ENCODE results near the gene GUCY1A1. TPM values are rescaled to one million over a fixed set of nuclear protein-coding genes. Genes with fewer than 3 reads are reported as not detected.
A peak's percentile ranks its signal among the peaks of the same experiment; 100 is the strongest.

The GUCY1A1 gene
- total and polyA plus RNA-seq, 4 experiments from 2014 or later, result not detected

GRCh38 chr4:155629956-155630355 lies 36.7 kb upstream of the GUCY1A1 start:
- CTCF ChIA-PET (ENCODE audit: partially characterized antibody), result no interaction called here
- Mint-ChIP-seq H3K4me1 (peaks cover 0 to 1% (median 0%) of the 10 kb centered on the region in 4 donors), H3K9me3 (peaks cover 0 to 2% (median 0%) of the 10 kb centered on the region in 8 donors), H3K36me3 (no peaks in the 10 kb centered on the region), H3K27ac (no peak overlapping the region), H3K4me3 (no peak overlapping the region), H3K27me3 (peaks cover 0 to 2% of the 10 kb centered on the region in 2 donors)
- Histone ChIP-seq H3K36me3 (ENCODE audit: insufficient read depth, low read length) (no peaks in the 10 kb centered on the region), H3K4me3 (ENCODE audit: low read length in 2 of 2) (no peak overlapping the region), H3K4me1 (ENCODE audit: insufficient read depth, low read length) (no peaks in the 10 kb centered on the region), H3K9me3 (ENCODE audit: control insufficient read depth in 1 of 2, low read length in 2 of 2) (no peaks in the 10 kb centered on the region), H3K27ac (ENCODE audit: low read depth, low read length) (no peak overlapping the region), H3K27me3 (ENCODE audit: insufficient read depth, low read length) (no peaks in the 10 kb centered on the region)
- intact Hi-C loops (cut with micrococcal nuclease), result no loop called here
- no peak for DNase-seq
- POLR2A ChIA-PET (ENCODE audit: partially characterized antibody), result no interaction called here

DNA sequence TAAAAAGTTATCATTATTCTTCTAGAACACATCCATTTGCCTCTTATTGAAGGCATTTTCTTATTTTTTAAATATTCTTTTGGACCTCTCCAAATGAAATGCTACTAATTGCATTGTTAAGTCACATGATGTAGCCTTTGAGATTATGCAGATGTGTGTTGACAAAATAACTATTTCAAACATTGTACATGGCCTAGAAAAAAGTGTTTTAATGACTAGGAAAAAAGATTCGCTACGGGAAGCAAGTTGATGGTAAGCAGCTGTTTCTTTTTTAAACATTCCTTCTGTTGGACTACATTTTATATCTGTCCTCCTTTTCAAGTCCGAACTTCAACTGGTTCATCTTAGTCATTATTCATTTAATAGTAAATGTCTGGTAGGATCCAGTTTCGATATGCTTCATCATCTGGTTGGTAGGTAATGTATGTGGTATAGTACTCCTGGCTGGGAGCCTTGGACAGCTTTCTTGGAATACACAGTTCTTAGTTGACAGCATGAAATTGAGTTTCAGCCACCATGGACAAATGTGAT lies 34.3 kb upstream of the GUCY1A1 start:
- H3K4me1 Mint-ChIP-seq, result peaks cover 0 to 1% (median 0%) of the 10 kb centered on the region in 4 donors

DNA sequence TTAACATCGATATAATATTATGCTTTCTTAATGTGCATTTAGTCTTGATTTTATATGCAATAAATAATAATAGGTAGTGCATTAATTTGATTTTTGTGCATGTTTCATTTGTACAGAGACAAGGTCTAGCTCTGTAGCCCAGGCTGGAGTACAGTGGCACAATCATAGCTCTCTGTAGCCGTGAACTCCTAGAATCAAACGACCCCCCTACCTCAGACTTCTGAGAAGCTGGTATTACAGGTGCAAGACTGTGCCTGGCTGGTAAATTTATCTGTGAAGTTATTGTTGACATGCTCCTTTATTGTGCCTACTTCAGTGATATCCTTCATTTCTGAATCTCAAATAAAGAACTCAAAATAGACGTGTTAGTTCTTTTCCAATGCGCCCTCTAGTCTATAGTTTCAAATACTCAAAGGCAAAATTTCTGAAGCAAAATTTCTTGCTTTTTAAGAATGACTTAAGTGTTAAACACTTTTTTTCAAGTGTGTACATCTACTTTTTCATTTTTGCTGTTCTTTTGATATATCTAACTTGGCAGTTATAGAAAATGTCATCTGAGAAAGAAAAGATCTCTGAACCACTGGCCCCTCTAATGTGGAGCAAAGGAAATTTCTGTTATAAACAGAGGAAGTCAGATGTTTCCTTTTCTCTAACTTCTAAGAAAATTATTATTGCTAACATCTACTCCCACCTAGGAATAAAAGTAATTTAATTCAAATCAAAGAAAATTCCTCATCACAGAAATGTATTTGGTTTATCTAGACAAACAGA lies 28.3 kb upstream of the GUCY1A1 start:
- no peaks in the 10 kb centered on the region for H3K4me1 ChIP-seq (ENCODE audit: insufficient read depth, low read length)
- H3K36me3 ChIP-seq (ENCODE audit: insufficient read depth, low read length), result no peaks in the 10 kb centered on the region
- Mint-ChIP-seq H3K9me3 (peaks cover 0 to 2% (median 0%) of the 10 kb centered on the region in 8 donors), H3K27ac (no peak overlapping the region), H3K36me3 (no peaks in the 10 kb centered on the region), H3K4me3 (no peak overlapping the region), H3K27me3 (peaks cover 2% of the 10 kb centered on the region in 2 donors), H3K4me1 (no peaks in the 10 kb centered on the region)
- no peaks in the 10 kb centered on the region for H3K27me3 ChIP-seq (ENCODE audit: insufficient read depth, low read length)
- POLR2A ChIA-PET (ENCODE audit: partially characterized antibody), result no interaction called here
- no peak overlapping the region for H3K4me3 ChIP-seq (ENCODE audit: low read length in 2 of 2)
- CTCF ChIA-PET (ENCODE audit: partially characterized antibody), result no interaction called here
- no peak for DNase-seq
- no peak overlapping the region for H3K27ac ChIP-seq (ENCODE audit: low read depth, low read length)
- H3K9me3 ChIP-seq (ENCODE audit: control insufficient read depth in 1 of 2, low read length in 2 of 2), result no peaks in the 10 kb centered on the region
- intact Hi-C loops (cut with micrococcal nuclease), result no loop called here

More for the DNA sequence above, 34.3 kb upstream of the GUCY1A1 start:
- CTCF ChIA-PET (ENCODE audit: partially characterized antibody), result no interaction called here
- Mint-ChIP-seq H3K4me3 (no peak overlapping the region), H3K27ac (no peak overlapping the region), H3K36me3 (no peaks in the 10 kb centered on the region), H3K9me3 (peaks cover 0 to 2% (median 0%) of the 10 kb centered on the region in 8 donors), H3K27me3 (peaks cover 0 to 2% of the 10 kb centered on the region in 2 donors)
- intact Hi-C loops (cut with micrococcal nuclease), result no loop called here
- H3K27ac ChIP-seq (ENCODE audit: low read depth, low read length), result no peak overlapping the region
- no peak for DNase-seq
- H3K27me3 ChIP-seq (ENCODE audit: insufficient read depth, low read length), result no peaks in the 10 kb centered on the region
- no peaks in the 10 kb centered on the region for H3K9me3 ChIP-seq (ENCODE audit: control insufficient read depth in 1 of 2, low read length in 2 of 2)
- no peaks in the 10 kb centered on the region for H3K36me3 ChIP-seq (ENCODE audit: insufficient read depth, low read length)
- H3K4me3 ChIP-seq (ENCODE audit: low read length in 2 of 2), result no peak overlapping the region
- no peaks in the 10 kb centered on the region for H3K4me1 ChIP-seq (ENCODE audit: insufficient read depth, low read length)
- POLR2A ChIA-PET (ENCODE audit: partially characterized antibody), result no interaction called here

GRCh38 chr4:155639704-155640523 lies 26.7 kb upstream of the GUCY1A1 start:
- no peak overlapping the region for H3K4me3 Mint-ChIP-seq
- ChIA-PET CTCF (ENCODE audit: partially characterized antibody) (no interaction called here), POLR2A (ENCODE audit: partially characterized antibody) (no interaction called here)
- H3K36me3 Mint-ChIP-seq, result no peaks in the 10 kb centered on the region
- H3K27ac Mint-ChIP-seq, result no peak overlapping the region
- H3K4me1 Mint-ChIP-seq, result no peaks in the 10 kb centered on the region
- Histone ChIP-seq H3K4me1 (ENCODE audit: insufficient read depth, low read length) (no peaks in the 10 kb centered on the region), H3K36me3 (ENCODE audit: insufficient read depth, low read length) (no peaks in the 10 kb centered on the region), H3K9me3 (ENCODE audit: control insufficient read depth in 1 of 2, low read length in 2 of 2) (no peaks in the 10 kb centered on the region), H3K27ac (ENCODE audit: low read depth, low read length) (no peak overlapping the region), H3K4me3 (ENCODE audit: low read length in 2 of 2) (no peak overlapping the region), H3K27me3 (ENCODE audit: insufficient read depth, low read length) (no peaks in the 10 kb centered on the region)
- intact Hi-C loops (cut with micrococcal nuclease), result no loop called here
- peak in 1 of 5 donors; percentile 8 for DNase-seq
- H3K27me3 Mint-ChIP-seq, result peaks cover 0 to 2% of the 10 kb centered on the region in 2 donors
- peaks cover 0 to 2% (median 0%) of the 10 kb centered on the region in 8 donors for H3K9me3 Mint-ChIP-seq

GRCh38 chr4:155640751-155641150 lies 25.9 kb upstream of the GUCY1A1 start:
- H3K36me3 Mint-ChIP-seq, result no peaks in the 10 kb centered on the region
- H3K27me3 Mint-ChIP-seq, result peaks cover 0 to 2% of the 10 kb centered on the region in 2 donors
- no peaks in the 10 kb centered on the region for H3K4me1 Mint-ChIP-seq
- Histone ChIP-seq H3K36me3 (ENCODE audit: insufficient read depth, low read length) (no peaks in the 10 kb centered on the region), H3K27ac (ENCODE audit: low read depth, low read length) (no peak overlapping the region), H3K4me1 (ENCODE audit: insufficient read depth, low read length) (no peaks in the 10 kb centered on the region), H3K27me3 (ENCODE audit: insufficient read depth, low read length) (no peaks in the 10 kb centered on the region), H3K9me3 (ENCODE audit: control insufficient read depth in 1 of 2, low read length in 2 of 2) (no peaks in the 10 kb centered on the region), H3K4me3 (ENCODE audit: low read length in 2 of 2) (no peak overlapping the region)
- ChIA-PET CTCF (ENCODE audit: partially characterized antibody) (no interaction called here), POLR2A (ENCODE audit: partially characterized antibody) (no interaction called here)
- intact Hi-C loops (cut with micrococcal nuclease), result no loop called here
- H3K27ac Mint-ChIP-seq, result no peak overlapping the region
- no peak for DNase-seq
- peaks cover 0 to 2% (median 0%) of the 10 kb centered on the region in 8 donors for H3K9me3 Mint-ChIP-seq
- no peak overlapping the region for H3K4me3 Mint-ChIP-seq

DNA sequence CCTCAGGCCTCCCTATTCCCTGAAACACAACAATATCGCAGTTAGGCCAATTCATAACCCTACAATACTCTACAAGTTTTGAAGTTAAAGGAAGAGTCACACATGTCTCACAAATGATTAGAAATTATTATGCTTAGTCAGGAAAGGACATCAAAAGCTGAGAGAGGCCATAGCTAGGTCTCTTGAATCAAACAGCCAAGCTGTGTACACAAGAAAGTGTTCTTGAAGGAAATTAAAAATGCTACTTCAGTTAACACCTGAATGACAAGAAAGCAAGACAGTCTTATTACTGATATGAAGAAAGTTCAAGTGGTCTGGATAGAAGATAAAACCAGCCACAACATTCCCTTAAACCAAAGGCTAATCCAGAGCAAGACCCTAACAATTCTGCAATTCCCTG lies 23.6 kb upstream of the GUCY1A1 start:
- no peaks in the 10 kb centered on the region for H3K36me3 Mint-ChIP-seq
- no peak for DNase-seq
- H3K9me3 Mint-ChIP-seq, result peaks cover 0 to 2% (median 0%) of the 10 kb centered on the region in 8 donors
- peaks cover 0 to 2% of the 10 kb centered on the region in 2 donors for H3K27me3 Mint-ChIP-seq
- H3K27ac Mint-ChIP-seq, result no peak overlapping the region
- Histone ChIP-seq H3K27me3 (ENCODE audit: insufficient read depth, low read length) (no peaks in the 10 kb centered on the region), H3K4me3 (ENCODE audit: low read length in 2 of 2) (no peak overlapping the region), H3K4me1 (ENCODE audit: insufficient read depth, low read length) (no peaks in the 10 kb centered on the region), H3K36me3 (ENCODE audit: insufficient read depth, low read length) (no peaks in the 10 kb centered on the region), H3K9me3 (ENCODE audit: control insufficient read depth in 1 of 2, low read length in 2 of 2) (no peaks in the 10 kb centered on the region), H3K27ac (ENCODE audit: low read depth, low read length) (no peak overlapping the region)
- intact Hi-C loops (cut with micrococcal nuclease), result no loop called here
- POLR2A ChIA-PET (ENCODE audit: partially characterized antibody), result no interaction called here
- no peaks in the 10 kb centered on the region for H3K4me1 Mint-ChIP-seq
- H3K4me3 Mint-ChIP-seq, result no peak overlapping the region
- CTCF ChIA-PET (ENCODE audit: partially characterized antibody), result no interaction called here

DNA sequence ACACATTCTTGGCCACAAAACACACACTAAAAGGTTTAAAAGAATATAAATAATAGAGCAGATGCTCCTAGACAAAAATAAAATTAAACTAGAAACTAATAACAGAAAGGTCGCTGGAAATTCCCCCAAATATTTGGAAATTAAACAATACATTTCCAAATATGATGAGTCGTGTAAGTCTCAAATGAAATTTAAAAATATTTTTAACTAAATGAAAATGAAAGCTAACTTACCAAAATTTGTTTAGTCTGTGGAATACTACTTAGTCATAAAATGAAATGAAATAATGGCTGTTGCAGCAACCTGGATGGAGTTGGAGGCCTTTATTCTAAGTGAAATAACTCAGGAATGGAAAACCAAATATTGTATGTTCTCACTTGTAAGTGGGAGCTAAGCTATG lies 20.6 kb upstream of the GUCY1A1 start:
- no peak overlapping the region for H3K27ac Mint-ChIP-seq

More for the DNA sequence above, 20.6 kb upstream of the GUCY1A1 start:
- H3K27ac ChIP-seq (ENCODE audit: low read depth, low read length), result no peak overlapping the region
- Mint-ChIP-seq H3K27me3 (no peaks in the 10 kb centered on the region), H3K36me3 (no peaks in the 10 kb centered on the region), H3K4me1 (no peaks in the 10 kb centered on the region), H3K4me3 (no peak overlapping the region), H3K9me3 (no peaks in the 10 kb centered on the region)
- no peak for DNase-seq
- CTCF ChIA-PET (ENCODE audit: partially characterized antibody), result no interaction called here
- no peaks in the 10 kb centered on the region for H3K36me3 ChIP-seq (ENCODE audit: insufficient read depth, low read length)
- intact Hi-C loops (cut with micrococcal nuclease), result no loop called here
- H3K27me3 ChIP-seq (ENCODE audit: insufficient read depth, low read length), result no peaks in the 10 kb centered on the region
- H3K4me1 ChIP-seq (ENCODE audit: insufficient read depth, low read length), result no peaks in the 10 kb centered on the region
- H3K9me3 ChIP-seq (ENCODE audit: control insufficient read depth in 1 of 2, low read length in 2 of 2), result no peaks in the 10 kb centered on the region
- no peak overlapping the region for H3K4me3 ChIP-seq (ENCODE audit: low read length in 2 of 2)
- POLR2A ChIA-PET (ENCODE audit: partially characterized antibody), result no interaction called here

All from CD4-positive, alpha-beta memory T cell (primary cell).